Peyer's patch (tissue), 4 donors: ENCODE data around the gene ODF2L.

Experiments used
- POLR2A ChIP-seq, 2 donors: fragments of 450-650 bp; IDR thresholded peaks; one replicate each; pipeline ENCODE4 v1.5.1; 2017; ENCODE audit warnings: antibody characterized with exemption in 2 of 2, mild to moderate bottlenecking in 2 of 2, moderate library complexity in 2 of 2
- TF ChIP-seq, protein P1 (sequence below), 6 experiments: fragments of 450-650 bp in 4 of 6; fragments of 200-600 bp in 2 of 6; sonication (generic) in 1 of 6; IDR thresholded peaks; one replicate each; pipeline ENCODE4 v1.5.1; 2017 to 2019; ENCODE audit warnings: antibody characterized with exemption in 6 of 6, mild to moderate bottlenecking in 3 of 6, moderate library complexity in 1 of 6

GRCh38 chr1:86409416-86410021 lies 13.4 kb upstream of the ODF2L start:
- TF ChIP-seq, protein P1, sequence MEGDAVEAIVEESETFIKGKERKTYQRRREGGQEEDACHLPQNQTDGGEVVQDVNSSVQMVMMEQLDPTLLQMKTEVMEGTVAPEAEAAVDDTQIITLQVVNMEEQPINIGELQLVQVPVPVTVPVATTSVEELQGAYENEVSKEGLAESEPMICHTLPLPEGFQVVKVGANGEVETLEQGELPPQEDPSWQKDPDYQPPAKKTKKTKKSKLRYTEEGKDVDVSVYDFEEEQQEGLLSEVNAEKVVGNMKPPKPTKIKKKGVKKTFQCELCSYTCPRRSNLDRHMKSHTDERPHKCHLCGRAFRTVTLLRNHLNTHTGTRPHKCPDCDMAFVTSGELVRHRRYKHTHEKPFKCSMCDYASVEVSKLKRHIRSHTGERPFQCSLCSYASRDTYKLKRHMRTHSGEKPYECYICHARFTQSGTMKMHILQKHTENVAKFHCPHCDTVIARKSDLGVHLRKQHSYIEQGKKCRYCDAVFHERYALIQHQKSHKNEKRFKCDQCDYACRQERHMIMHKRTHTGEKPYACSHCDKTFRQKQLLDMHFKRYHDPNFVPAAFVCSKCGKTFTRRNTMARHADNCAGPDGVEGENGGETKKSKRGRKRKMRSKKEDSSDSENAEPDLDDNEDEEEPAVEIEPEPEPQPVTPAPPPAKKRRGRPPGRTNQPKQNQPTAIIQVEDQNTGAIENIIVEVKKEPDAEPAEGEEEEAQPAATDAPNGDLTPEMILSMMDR (IDR thresholded peaks at IDR 0.05), result no peak
- no peak for TF ChIP-seq POLR2A (IDR thresholded peaks at IDR 0.05)
